Lower leg skin (tissue), 3 donors: ENCODE results near the gene TMC3.

Experiments used
- POLR2A ChIP-seq, 2 donors: fragments of 450-650 bp; IDR thresholded peaks; one replicate each; pipeline ENCODE4 v1.6.1; 2016 to 2017; ENCODE audit warnings: antibody characterized with exemption in 2 of 2, mild to moderate bottlenecking in 1 of 2, moderate library complexity in 1 of 2
- TF ChIP-seq, protein P1 (sequence below), 3 donors: fragments of 450-650 bp; IDR thresholded peaks; one replicate each; pipeline ENCODE4 v1.5.1; 2016; ENCODE audit warnings: antibody characterized with exemption in 3 of 3, mild to moderate bottlenecking in 3 of 3, moderate library complexity in 2 of 3

DNA sequence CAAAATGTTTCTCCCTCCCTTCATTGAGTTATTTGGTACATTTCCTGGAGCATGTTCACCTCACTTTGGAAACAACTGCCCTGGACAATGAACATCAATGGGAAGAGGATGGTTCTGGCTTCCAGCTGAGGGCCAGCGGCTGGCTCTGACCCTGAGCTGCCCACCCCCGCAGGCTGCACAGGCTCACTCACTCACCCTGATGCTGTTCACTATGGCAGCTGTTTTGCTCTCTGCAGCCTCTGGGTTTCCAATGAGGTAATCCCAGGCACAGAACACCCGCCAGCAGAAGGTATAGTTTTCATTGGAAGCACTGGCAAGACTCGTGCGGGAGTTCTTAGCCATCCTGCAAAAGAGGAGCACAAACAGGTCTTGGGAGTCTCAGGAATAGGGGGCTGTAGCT lies 17.8 kb downstream of the TMC3 start:
- no peak for TF ChIP-seq POLR2A (IDR thresholded peaks at IDR 0.05)
- TF ChIP-seq, protein P1, sequence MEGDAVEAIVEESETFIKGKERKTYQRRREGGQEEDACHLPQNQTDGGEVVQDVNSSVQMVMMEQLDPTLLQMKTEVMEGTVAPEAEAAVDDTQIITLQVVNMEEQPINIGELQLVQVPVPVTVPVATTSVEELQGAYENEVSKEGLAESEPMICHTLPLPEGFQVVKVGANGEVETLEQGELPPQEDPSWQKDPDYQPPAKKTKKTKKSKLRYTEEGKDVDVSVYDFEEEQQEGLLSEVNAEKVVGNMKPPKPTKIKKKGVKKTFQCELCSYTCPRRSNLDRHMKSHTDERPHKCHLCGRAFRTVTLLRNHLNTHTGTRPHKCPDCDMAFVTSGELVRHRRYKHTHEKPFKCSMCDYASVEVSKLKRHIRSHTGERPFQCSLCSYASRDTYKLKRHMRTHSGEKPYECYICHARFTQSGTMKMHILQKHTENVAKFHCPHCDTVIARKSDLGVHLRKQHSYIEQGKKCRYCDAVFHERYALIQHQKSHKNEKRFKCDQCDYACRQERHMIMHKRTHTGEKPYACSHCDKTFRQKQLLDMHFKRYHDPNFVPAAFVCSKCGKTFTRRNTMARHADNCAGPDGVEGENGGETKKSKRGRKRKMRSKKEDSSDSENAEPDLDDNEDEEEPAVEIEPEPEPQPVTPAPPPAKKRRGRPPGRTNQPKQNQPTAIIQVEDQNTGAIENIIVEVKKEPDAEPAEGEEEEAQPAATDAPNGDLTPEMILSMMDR (IDR thresholded peaks at IDR 0.05), result no peak
